Aorta (tissue), 4 donors: ENCODE results near the gene ERICH6B. TPM values are rescaled to one million over a fixed set of nuclear protein-coding genes. Genes with fewer than 3 reads are reported as not detected.

ENCODE experiments used
- polyA plus RNA-seq, 2 donors: library from polyadenylated mRNA; stranded (reverse); fragments of 200-250 nt; gene quantifications; one replicate each; pipeline ENCODE4 v1.2.3, GENCODE V29; 2013
- total RNA-seq, 2 donors: library from RNA; stranded (reverse); fragmentation: NEBNext Ultra II Directional; extraction: Animal tissue kit (Norgen Biotek cat#: 25700); gene quantifications; one replicate each; pipeline ENCODE4 v1.2.1, GENCODE V29; 2021
- donor health status: healthy with polysubstance abuse.
- donor health status: Bipolar disorder and iron deficiency.
- donor health status: DM: no; HTN: no; CAD: no.
- donor health status: DM: yes; HTN: yes; CAD: no.

ERICH6B gene
- total and polyA plus RNA-seq, 4 donors: not detected

Other genes with a start within 250 kb of the ERICH6B start
- gene SLC25A30, start 197.4 kb downstream of the ERICH6B start, total RNA-seq: 10 to 100 TPM; 22.2 to 31.9 TPM
- 10 to 100 TPM; 12.3 to 21.4 TPM for gene SLC25A30, start 197.4 kb downstream of the ERICH6B start, polyA plus RNA-seq
- gene COG3, start 150.8 kb downstream of the ERICH6B start, total RNA-seq: 10 to 100 TPM; 34.3 to 39.3 TPM
- 10 to 100 TPM in 1 of 2 donors, 1 to 10 TPM in 1; 7.4 to 19.0 TPM for gene COG3, start 150.8 kb downstream of the ERICH6B start, polyA plus RNA-seq
- gene CBY2, start 86.6 kb upstream of the ERICH6B start, total RNA-seq: not detected
- gene CBY2, start 86.6 kb upstream of the ERICH6B start, polyA plus RNA-seq: not detected
- gene SIAH3, start 236.0 kb upstream of the ERICH6B start, total RNA-seq: under 1 TPM in 1 of 2 donors, not detected in 1; 0.09 TPM
- gene SIAH3, start 236.0 kb upstream of the ERICH6B start, polyA plus RNA-seq: under 1 TPM in 1 of 2 donors, not detected in 1; 0.13 TPM